Endothelial cell of umbilical vein (primary cell): Measurements from ENCODE around the gene BIK. TPM values are rescaled to one million over a fixed set of nuclear protein-coding genes. Genes with fewer than 3 reads are reported as not detected.

Source experiments
- BruUV-seq: library from RNA; stranded (reverse); fragments of 400-500 nt; replicated peaks from 2 replicates; lab custom pipeline; 2021; lab: Mats Ljungman, UMichigan
- CTCF ChIA-PET: fragments of 300-600, 350-600 bp; sonication (Branson Sonifier 250); formaldehyde crosslinking; loops from one replicate; lab custom pipeline; 2021; ENCODE audit warnings: antibody characterized with exemption, inconsistent platforms; lab: Charles Lee
- POLR2A ChIA-PET: fragments of 300-600, 350-600 bp; sonication (Branson Sonifier 250); formaldehyde crosslinking; loops from one replicate; lab custom pipeline; 2021; ENCODE audit warnings: antibody characterized with exemption, inconsistent platforms; lab: Charles Lee
- DNase-seq: peaks from one replicate; pipeline ENCODE4 v3.0.0-alpha.2; 2011; ENCODE audit warnings: low read depth, low spot score
- FAIRE-seq: peaks from 2 replicates; lab custom pipeline; 2011; peaks lifted over from hg19 to GRCh38; lab: Jason Lieb, UNC
- H2AFZ ChIP-seq: 2 replicates; pipeline ENCODE4 v1.6.0; 2012; ENCODE audit warnings: low read depth, low read length, control low read depth, inconsistent platforms
- H3K27ac ChIP-seq: 2 replicates; pipeline ENCODE4 v1.5.1; 2011; ENCODE audit warnings: low read depth, mild to moderate bottlenecking, control low read depth, low read length, moderate library complexity; ENCODE audit not compliant: insufficient read depth
- H3K27me3 ChIP-seq, 2 experiments: 2 replicates each; pipeline versions ENCODE4 v1.6.0 to v1.6.1; 2011; ENCODE audit warnings: low read length in 2 of 2, mixed read lengths in 1 of 2; ENCODE audit not compliant: control insufficient read depth in 2 of 2, insufficient read depth in 2 of 2
- H3K36me3 ChIP-seq, 2 experiments: 2 replicates in 1 of 2; 3 replicates in 1 of 2; pipeline ENCODE4 v1.5.1; 2011; ENCODE audit warnings: low read length in 2 of 2, mild to moderate bottlenecking in 1 of 2, moderate library complexity in 1 of 2; ENCODE audit not compliant: control insufficient read depth in 2 of 2, insufficient read depth in 2 of 2; ENCODE audit errors: extremely low read depth in 1 of 2
- H3K4me1 ChIP-seq: 3 replicates; pipeline ENCODE4 v1.5.1; 2011; ENCODE audit warnings: mild to moderate bottlenecking, low read length; ENCODE audit not compliant: control insufficient read depth, insufficient read depth; ENCODE audit errors: extremely low read depth
- H3K4me2 ChIP-seq: 2 replicates; pipeline ENCODE4 v1.6.1; 2011; ENCODE audit warnings: low read length, control low read depth, mixed read lengths; ENCODE audit not compliant: insufficient read depth
- H3K4me3 ChIP-seq, 3 experiments: fragments of 200-600 bp in 1 of 3; sonication (generic), shearing (Covaris generic) in 1 of 3; replicated peaks in 1 of 3; 2 replicates each; pipeline ENCODE4 v1.5.1; 2011 to 2016; ENCODE audit warnings: control low read depth in 3 of 3, low read length in 3 of 3, mild to moderate bottlenecking in 2 of 3, inconsistent platforms in 1 of 3, low read depth in 1 of 3, moderate library complexity in 1 of 3; ENCODE audit not compliant: insufficient read depth in 1 of 3
- H3K79me2 ChIP-seq: 2 replicates; pipeline ENCODE4 v1.6.0; 2012; ENCODE audit warnings: low read length, inconsistent platforms; ENCODE audit not compliant: control insufficient read depth, insufficient read depth
- H3K9ac ChIP-seq: replicated peaks from 2 replicates; pipeline ENCODE3; 2011; ENCODE audit warnings: low read length, control low read depth; ENCODE audit not compliant: insufficient read depth; ENCODE audit errors: extremely low read depth
- H3K9me1 ChIP-seq: replicated peaks from 3 replicates; pipeline ENCODE4 v1.6.0; 2011; ENCODE audit warnings: mild to moderate bottlenecking, low read length; ENCODE audit not compliant: control insufficient read depth, insufficient read depth; ENCODE audit errors: extremely low read depth
- H3K9me3 ChIP-seq: replicated peaks from 2 replicates; pipeline ENCODE4 v1.5.1; 2012; ENCODE audit warnings: low read length, inconsistent platforms; ENCODE audit not compliant: control insufficient read depth, insufficient read depth
- H4K20me1 ChIP-seq: replicated peaks from 2 replicates; pipeline ENCODE3; 2011; ENCODE audit warnings: mild to moderate bottlenecking, low read length; ENCODE audit not compliant: control insufficient read depth, insufficient read depth; ENCODE audit errors: extremely low read depth
- EZH2 ChIP-seq: IDR thresholded peaks from 2 replicates; pipeline ENCODE4 v1.6.1; 2012; ENCODE audit warnings: borderline replicate concordance, low read depth, mild to moderate bottlenecking, moderate library complexity, low read length, inconsistent platforms; ENCODE audit not compliant: severe bottlenecking
- FOS ChIP-seq: IDR thresholded peaks from 2 replicates; pipeline ENCODE4 v1.6.1; 2011; ENCODE audit warnings: mild to moderate bottlenecking, low read length, moderate library complexity, borderline replicate concordance; ENCODE audit not compliant: insufficient read depth
- GATA2 ChIP-seq: IDR thresholded peaks from 2 replicates; pipeline ENCODE4 v1.7.0; 2011; ENCODE audit warnings: low read depth, mild to moderate bottlenecking, moderate library complexity, mixed read lengths, low read length; ENCODE audit not compliant: insufficient read length, insufficient read depth
- JUN ChIP-seq: IDR thresholded peaks from 2 replicates; pipeline ENCODE4 v1.6.1; 2011; ENCODE audit warnings: borderline replicate concordance, low read depth; ENCODE audit not compliant: insufficient read length, insufficient read depth
- MYC ChIP-seq: IDR thresholded peaks from one replicate; pipeline ENCODE4 v1.6.1; 2011; ENCODE audit warnings: mild to moderate bottlenecking, low read depth, low read length
- POLR2AphosphoS5 ChIP-seq: IDR thresholded peaks from 2 replicates; pipeline ENCODE4 v1.6.1; 2012; ENCODE audit warnings: low read depth, mild to moderate bottlenecking, control low read depth, low read length, moderate library complexity; ENCODE audit not compliant: insufficient read depth
- dilution Hi-C: fragments of 300-500 bp; cut with MboI; formaldehyde crosslinking; loops from one replicate; pipeline ENCODE4 v1.15.0; 2019; ENCODE audit warnings: low sequenced_read_pairs; ENCODE audit not compliant: extremely low pct_ligation_motif_present
- intact Hi-C: fragments of 100-400 bp; cut with micrococcal nuclease; formaldehyde crosslinking; loops from one replicate; pipeline ENCODE4 v1.10.0; 2022
- polyA plus RNA-seq, 4 experiments: library from polyadenylated mRNA; depleted of rRNA in 3 of 4; stranded (reverse) in 3 of 4; unstranded in 1 of 4; fragments of >200 nt; gene quantifications; 2 replicates each; pipeline versions ENCODE4 v1.2.1 to v1.2.3, GENCODE V29; 2011 to 2012; ENCODE audit warnings: missing spikeins in 1 of 4
- total RNA-seq: library from RNA; stranded (reverse); gene quantifications from 2 replicates; pipeline ENCODE4 v1.2.3, GENCODE V29; 2021
- TF ChIP-seq, protein P1 (sequence below), 2 donors: IDR thresholded peaks; 1 replicate in 1 of 2; 2 replicates in 1 of 2; pipeline ENCODE4 v1.5.1; 2011; ENCODE audit warnings: low read length in 2 of 2, mild to moderate bottlenecking in 2 of 2, moderate library complexity in 2 of 2, control low read depth in 1 of 2, inconsistent platforms in 1 of 2, low read depth in 1 of 2; ENCODE audit not compliant: insufficient read depth in 1 of 2; ENCODE audit errors: extremely low read depth in 1 of 2
- TF ChIP-seq, protein P2 (sequence below): IDR thresholded peaks from 2 replicates; pipeline ENCODE4 v1.6.1; 2011; ENCODE audit not compliant: insufficient read depth, insufficient read length

BIK gene
- total and polyA plus RNA-seq, 2 donors (not counting 3 experiments of a cell fraction or from before 2014, with no cell fraction given) = 0.49 to 0.95 TPM

DNA sequence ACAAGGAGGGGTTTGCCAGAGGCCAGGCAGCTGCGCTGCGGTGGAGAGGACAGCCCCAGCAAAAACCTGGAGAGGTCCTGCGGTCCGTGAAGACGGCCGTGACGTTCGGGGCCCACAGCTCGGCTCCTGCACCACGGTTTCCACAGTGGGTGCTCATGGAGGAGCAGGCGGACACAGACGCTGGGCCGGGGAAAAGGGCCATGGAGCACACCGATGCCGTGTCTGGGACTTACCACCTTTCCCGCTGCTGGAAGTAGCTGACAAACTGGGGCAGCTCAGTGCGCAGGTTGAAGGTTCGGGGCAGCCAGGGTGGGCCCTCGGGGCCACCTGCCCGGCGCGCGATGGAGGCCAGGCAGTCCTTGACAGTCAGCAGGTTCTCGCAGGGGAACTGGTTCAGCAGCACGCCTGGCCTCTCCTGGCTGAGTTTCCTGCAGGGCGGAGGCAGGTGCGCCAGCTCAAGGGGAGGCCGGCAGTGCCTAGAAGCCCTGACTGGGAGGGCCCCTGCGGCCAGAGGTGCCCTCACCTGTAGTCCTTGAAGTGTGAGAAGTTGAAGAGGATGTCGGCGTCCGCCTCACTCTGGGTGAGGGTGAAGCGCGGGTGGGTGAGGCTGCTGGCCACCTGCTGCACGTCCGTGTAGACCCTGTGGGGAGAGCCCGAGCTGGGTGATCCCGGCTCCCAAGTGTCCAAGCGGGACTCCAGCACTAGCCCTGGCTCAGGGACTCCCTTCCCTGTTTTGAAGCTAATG lies 63.6 kb downstream of the BIK start:
- BruUV-seq = no TSS peak
- Histone ChIP-seq H3K36me3 (peaks cover 15 to 23% of the 10 kb centered on the region in 2 experiments), H4K20me1 (no peaks in the 10 kb centered on the region), H3K27ac (no peak overlapping the region), H3K79me2 (no peaks in the 10 kb centered on the region), H3K9ac (no peak overlapping the region), H3K27me3 (no peaks in the 10 kb centered on the region), H3K4me2 (no peak overlapping the region), H3K9me3 (no peaks in the 10 kb centered on the region), H3K9me1 (no peaks in the 10 kb centered on the region), H3K4me1 (peaks cover 2% of the 10 kb centered on the region), H2AFZ (no peak overlapping the region), H3K4me3 (no peak overlapping the region)
- no peak for DNase-seq
- dilution Hi-C loops (no loop called here), intact Hi-C loops (no loop called here)
- FAIRE-seq = no peak
- POLR2A ChIA-PET = no interaction called here
- CTCF ChIA-PET = no interaction called here
- no peak for TF ChIP-seq GATA2
- no peak for TF ChIP-seq EZH2
- TF ChIP-seq, protein P1, sequence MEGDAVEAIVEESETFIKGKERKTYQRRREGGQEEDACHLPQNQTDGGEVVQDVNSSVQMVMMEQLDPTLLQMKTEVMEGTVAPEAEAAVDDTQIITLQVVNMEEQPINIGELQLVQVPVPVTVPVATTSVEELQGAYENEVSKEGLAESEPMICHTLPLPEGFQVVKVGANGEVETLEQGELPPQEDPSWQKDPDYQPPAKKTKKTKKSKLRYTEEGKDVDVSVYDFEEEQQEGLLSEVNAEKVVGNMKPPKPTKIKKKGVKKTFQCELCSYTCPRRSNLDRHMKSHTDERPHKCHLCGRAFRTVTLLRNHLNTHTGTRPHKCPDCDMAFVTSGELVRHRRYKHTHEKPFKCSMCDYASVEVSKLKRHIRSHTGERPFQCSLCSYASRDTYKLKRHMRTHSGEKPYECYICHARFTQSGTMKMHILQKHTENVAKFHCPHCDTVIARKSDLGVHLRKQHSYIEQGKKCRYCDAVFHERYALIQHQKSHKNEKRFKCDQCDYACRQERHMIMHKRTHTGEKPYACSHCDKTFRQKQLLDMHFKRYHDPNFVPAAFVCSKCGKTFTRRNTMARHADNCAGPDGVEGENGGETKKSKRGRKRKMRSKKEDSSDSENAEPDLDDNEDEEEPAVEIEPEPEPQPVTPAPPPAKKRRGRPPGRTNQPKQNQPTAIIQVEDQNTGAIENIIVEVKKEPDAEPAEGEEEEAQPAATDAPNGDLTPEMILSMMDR (IDR thresholded peaks at IDR 0.05; ENCODE audit: extremely low read depth in 1 of 2, insufficient read depth in 1 of 2, low read depth in 1 of 2, low read length in 2 of 2) = no peak
- TF ChIP-seq POLR2AphosphoS5 = no peak
- TF ChIP-seq, protein P2, sequence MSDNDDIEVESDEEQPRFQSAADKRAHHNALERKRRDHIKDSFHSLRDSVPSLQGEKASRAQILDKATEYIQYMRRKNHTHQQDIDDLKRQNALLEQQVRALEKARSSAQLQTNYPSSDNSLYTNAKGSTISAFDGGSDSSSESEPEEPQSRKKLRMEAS = no peak
- TF ChIP-seq FOS = no peak
- TF ChIP-seq MYC = no peak
- TF ChIP-seq JUN = no peak
